NOMO-1 treated with DMSO at 0.1 percent for 48 hours (cell line): ENCODE measurements around the gene SMARCC2.
"Not testable (repeated sequence)": the region's sequence is repeated elsewhere in the genome, so short reads cannot be mapped to it uniquely, and the experiment has no call there.

Experiments
- DNase-seq: peaks from one replicate; lab custom pipeline; 2025; ENCODE audit not compliant: unreplicated experiment; lab: John Stamatoyannopoulos, UW

Gene SMARCC2

GRCh38 chr12:56212361-56212760, 23.1 kb upstream of the SMARCC2 start:
- no peak for DNase-seq

GRCh38 chr12:56208006-56208405, 18.7 kb upstream of the SMARCC2 start:
- DNase-seq: no peak

GRCh38 chr12:56206452-56207166, 17.3 kb upstream of the SMARCC2 start:
- DNase-seq: peak; percentile 42

GRCh38 chr12:56205445-56205844, 16.2 kb upstream of the SMARCC2 start:
- peak; percentile 30 for DNase-seq

- DNase-seq: no peak
Observed at GRCh38 chr12:56204275-56204674, 15.0 kb upstream of the SMARCC2 start.

GRCh38 chr12:56202838-56203237, 13.6 kb upstream of the SMARCC2 start:
- DNase-seq: no peak

- no peak for DNase-seq
Observed at GRCh38 chr12:56202366-56202765, 13.1 kb upstream of the SMARCC2 start.

GRCh38 chr12:56198836-56199235, 9.6 kb upstream of the SMARCC2 start:
- DNase-seq: no peak

GRCh38 chr12:56197921-56198635, 8.8 kb upstream of the SMARCC2 start:
- DNase-seq: no peak

GRCh38 chr12:56196818-56197550, 7.7 kb upstream of the SMARCC2 start:
- not testable (repeated sequence) for DNase-seq

GRCh38 chr12:56193025-56193578, 3.8 kb upstream of the SMARCC2 start:
- DNase-seq: peak; percentile 84

GRCh38 chr12:56192582-56192981, 3.3 kb upstream of the SMARCC2 start:
- DNase-seq: no peak

GRCh38 chr12:56190695-56191155, 1.4 kb upstream of the SMARCC2 start:
- DNase-seq: no peak

- DNase-seq: peak; percentile 70
Observed at GRCh38 chr12:56189918-56190694, 823 bp upstream of the SMARCC2 start.

- DNase-seq: no peak
Observed at GRCh38 chr12:56188778-56189098, 545 bp downstream of the SMARCC2 start.

- no peak for DNase-seq
Observed at GRCh38 chr12:56188131-56188777, 1.0 kb downstream of the SMARCC2 start.

GRCh38 chr12:56186957-56187356, 2.3 kb downstream of the SMARCC2 start:
- no peak for DNase-seq

- no peak for DNase-seq
Observed at GRCh38 chr12:56178347-56178746, 10.9 kb downstream of the SMARCC2 start.

GRCh38 chr12:56172839-56173238, 16.4 kb downstream of the SMARCC2 start:
- DNase-seq: no peak

- DNase-seq: no peak
Observed at GRCh38 chr12:56169229-56169759, 20.0 kb downstream of the SMARCC2 start.
